GM13976 (cell line): ENCODE data around the gene TRIML2.

Experiments
- DNase-seq: peaks from one replicate; pipeline ENCODE4 v3.0.0; 2012; ENCODE audit warnings: low spot score
- in situ Hi-C: fragments of 300-500 bp; cut with MboI; formaldehyde crosslinking; loops from one replicate; pipeline ENCODE4 v1.12.0; 2022; ENCODE audit warnings: low sequenced_read_pairs, mixed read lengths, inconsistent platforms; ENCODE audit not compliant: unreplicated experiment
- TF ChIP-seq, protein P1 (sequence below): IDR thresholded peaks from 2 replicates; pipeline ENCODE4 v1.5.1; 2012; ENCODE audit warnings: borderline replicate concordance, mild to moderate bottlenecking; ENCODE audit not compliant: insufficient read depth; ENCODE audit errors: extremely low read depth, missing control alignments, control extremely low read depth

TRIML2 gene

DNA sequence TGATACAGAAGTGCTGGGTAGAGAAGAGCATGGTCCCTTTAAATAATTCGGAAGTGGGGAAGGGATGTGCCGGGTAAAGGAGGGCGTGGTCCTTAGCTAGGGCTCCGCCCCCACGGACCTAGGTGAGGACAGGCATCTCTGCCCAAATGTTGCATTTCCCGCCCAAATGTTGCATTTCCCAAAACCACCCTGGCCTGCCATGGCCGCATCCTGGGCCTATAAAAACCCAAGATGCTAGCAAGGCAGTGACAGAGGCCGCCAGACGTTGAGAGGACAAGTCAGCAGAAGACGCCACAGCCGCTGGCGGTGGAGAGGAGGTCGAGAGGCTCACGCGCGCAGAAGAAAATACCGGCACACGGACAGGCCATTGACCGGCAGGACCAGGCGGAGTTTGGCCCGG lies 67.7 kb downstream of the TRIML2 start:
- in situ Hi-C loops: no loop called here
- TF ChIP-seq, protein P1, sequence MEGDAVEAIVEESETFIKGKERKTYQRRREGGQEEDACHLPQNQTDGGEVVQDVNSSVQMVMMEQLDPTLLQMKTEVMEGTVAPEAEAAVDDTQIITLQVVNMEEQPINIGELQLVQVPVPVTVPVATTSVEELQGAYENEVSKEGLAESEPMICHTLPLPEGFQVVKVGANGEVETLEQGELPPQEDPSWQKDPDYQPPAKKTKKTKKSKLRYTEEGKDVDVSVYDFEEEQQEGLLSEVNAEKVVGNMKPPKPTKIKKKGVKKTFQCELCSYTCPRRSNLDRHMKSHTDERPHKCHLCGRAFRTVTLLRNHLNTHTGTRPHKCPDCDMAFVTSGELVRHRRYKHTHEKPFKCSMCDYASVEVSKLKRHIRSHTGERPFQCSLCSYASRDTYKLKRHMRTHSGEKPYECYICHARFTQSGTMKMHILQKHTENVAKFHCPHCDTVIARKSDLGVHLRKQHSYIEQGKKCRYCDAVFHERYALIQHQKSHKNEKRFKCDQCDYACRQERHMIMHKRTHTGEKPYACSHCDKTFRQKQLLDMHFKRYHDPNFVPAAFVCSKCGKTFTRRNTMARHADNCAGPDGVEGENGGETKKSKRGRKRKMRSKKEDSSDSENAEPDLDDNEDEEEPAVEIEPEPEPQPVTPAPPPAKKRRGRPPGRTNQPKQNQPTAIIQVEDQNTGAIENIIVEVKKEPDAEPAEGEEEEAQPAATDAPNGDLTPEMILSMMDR: no peak
- no peak for DNase-seq
